Activated CD8-positive, alpha-beta memory T cell treated with anti-CD3 and anti-CD28 coated beads, Interleukin-2, amount 50 U/mL, for 24 hours (primary cell): ENCODE results near the gene KIAA1191.
"Not testable (repeated sequence)": the region's sequence is repeated elsewhere in the genome, so short reads cannot be mapped to it uniquely, and the experiment has no call there.

ENCODE experiments used
- DNase-seq: peaks from one replicate; pipeline ENCODE4 v3.0.0-alpha.2; 2020; ENCODE audit errors: extremely low read depth

Gene KIAA1191

DNA sequence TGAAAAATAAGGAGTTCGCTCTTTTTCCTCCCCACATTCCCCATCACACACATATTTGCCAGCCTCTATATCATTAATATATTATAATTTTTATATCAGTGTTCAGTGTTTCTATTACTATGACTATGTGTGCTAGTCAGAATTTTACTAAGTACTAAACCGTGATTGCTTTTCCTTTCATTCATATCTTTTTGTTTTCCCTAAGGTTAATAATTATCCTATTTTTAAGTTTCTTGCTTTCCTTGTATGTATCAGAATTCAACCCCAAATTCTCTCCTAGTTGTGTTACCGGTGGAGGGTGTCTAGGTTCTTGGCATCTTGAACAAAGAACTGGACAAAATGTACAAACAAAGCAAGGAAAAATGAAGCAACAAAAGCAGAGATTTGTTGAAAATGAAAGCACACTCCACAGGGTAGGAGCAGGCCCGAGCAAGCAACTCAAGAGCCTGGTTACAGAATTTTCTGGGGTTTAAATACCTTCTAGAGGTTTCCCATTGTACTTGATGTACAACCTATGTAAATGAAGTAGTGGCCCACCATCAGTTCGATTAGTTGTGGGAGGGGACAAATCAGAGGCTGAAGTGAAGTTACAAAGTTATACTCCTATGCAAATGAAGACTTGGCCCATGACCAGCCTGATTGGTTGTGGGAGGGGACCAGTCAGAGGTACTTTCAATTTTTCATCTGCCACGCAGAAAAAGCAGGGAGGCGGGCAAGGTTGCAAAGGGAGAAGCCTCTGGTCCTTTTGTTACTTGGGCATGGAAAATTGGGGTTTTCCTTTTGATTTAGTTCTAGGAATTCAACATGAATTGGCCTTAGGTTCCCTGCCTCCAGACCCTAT lies 43.8 kb downstream of the KIAA1191 start:
- no peak for DNase-seq

GRCh38 chr5:176305356-176305755 lies 56.2 kb downstream of the KIAA1191 start:
- not testable (repeated sequence) for DNase-seq
